Right cardiac atrium (tissue), 5 donors: ENCODE measurements around the gene CDKAL1. TPM values are rescaled to one million over a fixed set of nuclear protein-coding genes. Genes with fewer than 3 reads are reported as not detected.

Source experiments
- ATAC-seq, 2 donors: fragments of 200-7000 bp; cut with Tn5 transposase; one replicate each; pipeline versions ENCODE4 v1.8.0 to v1.9.1; 2020; ENCODE audit warnings: moderate library complexity in 2 of 2, mild to moderate bottlenecking in 1 of 2
- DNase-seq, 3 donors: peaks; one replicate each; pipeline ENCODE4 v3.0.0-alpha.2; 2020
- H3K27ac ChIP-seq: one replicate; pipeline ENCODE4 v1.5.1; 2013; ENCODE audit warnings: mild to moderate bottlenecking, low read length, control low read depth, moderate library complexity
- H3K27me3 ChIP-seq: one replicate; pipeline ENCODE4 v1.6.1; 2013; ENCODE audit not compliant: control insufficient read depth, insufficient read depth
- H3K4me1 ChIP-seq: one replicate; pipeline ENCODE4 v1.6.1; 2013; ENCODE audit warnings: low read length; ENCODE audit not compliant: control insufficient read depth, insufficient read depth
- H3K4me3 ChIP-seq: one replicate; pipeline ENCODE4 v1.5.1; 2013; ENCODE audit warnings: low read length, control low read depth
- H3K9me3 ChIP-seq: one replicate; pipeline ENCODE4 v1.6.1; 2013; ENCODE audit warnings: low read length; ENCODE audit not compliant: control insufficient read depth
- WGBS: extraction: QIAGEN DNeasy Blood & Tissue Kit; methylation state at CpG from one replicate; pipeline ENCODE4 v1.1.7; 2013; 5-methylcytosine and 5-hydroxymethylcytosine counted together
- intact Hi-C, 4 donors: fragments of 100-400 bp; cut with DNase I; formaldehyde crosslinking; loops; one replicate each; pipeline versions ENCODE4 v1.11.0 to v1.14.0; 2022 to 2023
- polyA plus RNA-seq: library from polyadenylated mRNA; stranded (reverse); fragments of 200-250 nt; gene quantifications from one replicate; pipeline ENCODE4 v1.2.3, GENCODE V29; 2013
- total RNA-seq, 4 donors: library from RNA; stranded (reverse); fragmentation: NEBNext Ultra II Directional; extraction: Animal tissue kit (Norgen Biotek cat#: 25700); gene quantifications; one replicate each; pipeline ENCODE4 v1.2.1, GENCODE V29; 2021
- donor health status: healthy with polysubstance abuse.
- donor health status: DM: no; HTN: yes; CAD: no.
- donor health status: DM: no; HTN: no; CAD: no.
- donor health status: DM: no; HTN: yes; CAD: no; lungs with severe emphysema.
- donor health status: DM: yes; HTN: yes; CAD: no.

The CDKAL1 gene
- total and polyA plus RNA-seq, 5 donors = 3.6 to 11.5 (median 10.8) TPM

DNA sequence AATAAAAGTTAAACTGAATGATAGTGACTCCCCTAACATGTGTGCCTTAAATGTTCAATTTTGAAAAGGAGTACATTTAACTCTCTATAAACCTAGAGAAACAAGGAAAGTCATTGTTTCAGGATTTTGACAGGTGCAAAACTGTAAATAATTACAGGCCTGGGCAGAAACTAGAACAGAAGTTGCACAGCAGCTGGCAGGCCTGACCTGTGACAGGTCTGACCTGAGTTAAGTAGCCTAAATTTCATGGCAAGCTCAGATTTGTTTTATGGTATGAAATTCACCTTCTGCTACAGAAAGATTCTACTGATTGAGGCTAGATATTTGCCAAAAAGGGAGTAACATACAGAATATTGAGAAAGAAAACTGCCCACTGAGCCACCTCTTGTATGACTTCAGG lies 166.1 kb downstream of the CDKAL1 start:
- no peak for ATAC-seq
- no peaks in the 10 kb centered on the region for H3K4me1 ChIP-seq
- no peak overlapping the region for H3K27ac ChIP-seq
- intact Hi-C loops = no loop called here
- no peak for DNase-seq
- H3K4me3 ChIP-seq = no peak overlapping the region
- H3K27me3 ChIP-seq = no peaks in the 10 kb centered on the region
- no peaks in the 10 kb centered on the region for H3K9me3 ChIP-seq

GRCh38 chr6:20702366-20702765 lies 168.1 kb downstream of the CDKAL1 start:
- 98% methylated on average over 13 of the region's 13 CpGs for WGBS
- peak in 1 of 3 donors; percentile 24 for DNase-seq
- no peak overlapping the region for H3K4me3 ChIP-seq
- ATAC-seq = no peak
- H3K9me3 ChIP-seq = no peaks in the 10 kb centered on the region
- H3K4me1 ChIP-seq = no peaks in the 10 kb centered on the region
- H3K27ac ChIP-seq = no peak overlapping the region
- intact Hi-C loops = no loop called here
- no peaks in the 10 kb centered on the region for H3K27me3 ChIP-seq

- no peak for ATAC-seq
Measured at GRCh38 chr6:20703049-20703448, 168.8 kb downstream of the CDKAL1 start.

GRCh38 chr6:20704325-20705025 lies 170.2 kb downstream of the CDKAL1 start:
- Histone ChIP-seq H3K4me1 (no peaks in the 10 kb centered on the region), H3K27me3 (no peaks in the 10 kb centered on the region), H3K27ac (no peak overlapping the region), H3K4me3 (no peak overlapping the region), H3K9me3 (no peaks in the 10 kb centered on the region)
- 94% methylated on average over 2 of the region's 2 CpGs for WGBS
- intact Hi-C loops = no loop called here
- DNase-seq (no peak), ATAC-seq (no peak)

More at GRCh38 chr6:20703049-20703448, 168.8 kb downstream of the CDKAL1 start:
- H3K27me3 ChIP-seq = no peaks in the 10 kb centered on the region
- intact Hi-C loops = no loop called here
- no peak overlapping the region for H3K27ac ChIP-seq
- no peak overlapping the region for H3K4me3 ChIP-seq
- DNase-seq = no peak
- 93% methylated on average over 3 of the region's 3 CpGs for WGBS
- H3K4me1 ChIP-seq = no peaks in the 10 kb centered on the region
- H3K9me3 ChIP-seq = no peaks in the 10 kb centered on the region

DNA sequence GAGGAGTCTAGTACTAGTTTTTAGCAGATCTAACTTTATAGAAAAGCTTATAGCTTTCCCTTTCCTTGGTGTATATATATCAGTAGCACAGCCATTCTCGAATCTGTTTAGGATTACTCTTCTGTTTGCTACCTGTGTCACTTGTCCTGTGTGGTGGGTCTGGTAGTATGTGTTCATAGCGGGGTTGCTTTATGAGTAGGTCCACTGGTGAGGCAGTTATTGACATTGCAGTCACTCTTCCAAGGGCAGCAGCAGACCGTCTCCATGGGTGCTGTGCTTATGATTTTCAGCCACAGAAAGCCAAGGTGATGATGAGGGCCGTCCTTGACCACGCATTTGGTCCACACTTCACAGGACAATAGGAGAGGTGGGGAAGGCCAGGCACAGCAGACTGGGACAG lies 171.5 kb downstream of the CDKAL1 start:
- no peak overlapping the region for H3K4me3 ChIP-seq
- no peaks in the 10 kb centered on the region for H3K9me3 ChIP-seq
- DNase-seq (no peak), ATAC-seq (peak in 1 of 2 donors; percentile 16)
- 81% methylated on average over 5 of the region's 5 CpGs for WGBS
- H3K27me3 ChIP-seq = no peaks in the 10 kb centered on the region
- no peak overlapping the region for H3K27ac ChIP-seq
- H3K4me1 ChIP-seq = no peaks in the 10 kb centered on the region
- intact Hi-C loops = no loop called here

DNA sequence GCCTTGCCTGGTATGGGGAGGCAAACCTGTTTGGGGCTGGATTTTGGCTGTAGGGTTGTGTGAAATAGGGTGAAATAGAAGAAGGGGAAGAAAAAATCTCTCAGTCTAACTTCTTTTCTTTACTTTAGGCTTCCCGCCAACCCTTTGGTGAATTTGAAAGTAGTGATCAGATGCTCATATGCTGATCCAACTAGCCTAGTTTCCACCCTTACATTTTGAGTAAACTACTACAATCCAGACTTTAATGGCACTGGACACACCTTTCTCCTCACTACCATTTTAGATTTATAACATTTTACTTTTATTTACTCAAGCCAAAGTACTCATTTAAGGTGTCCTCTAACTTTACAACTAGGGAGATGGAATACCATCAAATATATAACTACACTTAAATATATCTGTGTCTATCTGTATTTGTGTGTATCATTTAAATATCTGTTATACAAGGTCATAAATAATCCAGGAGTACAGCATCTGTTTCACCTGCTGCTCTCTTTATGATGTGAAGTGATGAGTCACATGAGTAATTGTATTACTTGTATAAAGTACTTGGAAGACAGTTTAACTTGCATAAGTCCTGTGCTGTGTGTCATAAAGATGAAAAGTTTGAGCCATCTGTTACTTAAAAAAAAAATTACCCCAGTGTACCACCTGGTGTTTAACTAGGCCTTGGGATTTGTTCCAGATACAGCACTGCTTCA lies 172.1 kb downstream of the CDKAL1 start:
- DNase-seq (no peak), ATAC-seq (no peak)
- no peaks in the 10 kb centered on the region for H3K4me1 ChIP-seq
- H3K27me3 ChIP-seq = no peaks in the 10 kb centered on the region
- no peak overlapping the region for H3K27ac ChIP-seq
- H3K9me3 ChIP-seq = no peaks in the 10 kb centered on the region
- H3K4me3 ChIP-seq = no peak overlapping the region
- WGBS = 98% methylated on average over 1 of the region's 1 CpG
- intact Hi-C loops = no loop called here

GRCh38 chr6:20706939-20707485 lies 172.8 kb downstream of the CDKAL1 start:
- Histone ChIP-seq H3K4me3 (no peak overlapping the region), H3K4me1 (no peaks in the 10 kb centered on the region), H3K27ac (no peak overlapping the region), H3K27me3 (no peaks in the 10 kb centered on the region), H3K9me3 (no peaks in the 10 kb centered on the region)
- WGBS = 84% methylated on average over 2 of the region's 2 CpGs
- no peak for DNase-seq
- intact Hi-C loops = no loop called here
- ATAC-seq = no peak

- no peaks in the 10 kb centered on the region for H3K9me3 ChIP-seq
- DNase-seq (no peak), ATAC-seq (no peak)
- intact Hi-C loops = no loop called here
- no peak overlapping the region for H3K27ac ChIP-seq
- no peaks in the 10 kb centered on the region for H3K27me3 ChIP-seq
- WGBS = 96% methylated on average over 2 of the region's 2 CpGs
- no peak overlapping the region for H3K4me3 ChIP-seq
- H3K4me1 ChIP-seq = no peaks in the 10 kb centered on the region
Measured at GRCh38 chr6:20707870-20708269, 173.6 kb downstream of the CDKAL1 start.

DNA sequence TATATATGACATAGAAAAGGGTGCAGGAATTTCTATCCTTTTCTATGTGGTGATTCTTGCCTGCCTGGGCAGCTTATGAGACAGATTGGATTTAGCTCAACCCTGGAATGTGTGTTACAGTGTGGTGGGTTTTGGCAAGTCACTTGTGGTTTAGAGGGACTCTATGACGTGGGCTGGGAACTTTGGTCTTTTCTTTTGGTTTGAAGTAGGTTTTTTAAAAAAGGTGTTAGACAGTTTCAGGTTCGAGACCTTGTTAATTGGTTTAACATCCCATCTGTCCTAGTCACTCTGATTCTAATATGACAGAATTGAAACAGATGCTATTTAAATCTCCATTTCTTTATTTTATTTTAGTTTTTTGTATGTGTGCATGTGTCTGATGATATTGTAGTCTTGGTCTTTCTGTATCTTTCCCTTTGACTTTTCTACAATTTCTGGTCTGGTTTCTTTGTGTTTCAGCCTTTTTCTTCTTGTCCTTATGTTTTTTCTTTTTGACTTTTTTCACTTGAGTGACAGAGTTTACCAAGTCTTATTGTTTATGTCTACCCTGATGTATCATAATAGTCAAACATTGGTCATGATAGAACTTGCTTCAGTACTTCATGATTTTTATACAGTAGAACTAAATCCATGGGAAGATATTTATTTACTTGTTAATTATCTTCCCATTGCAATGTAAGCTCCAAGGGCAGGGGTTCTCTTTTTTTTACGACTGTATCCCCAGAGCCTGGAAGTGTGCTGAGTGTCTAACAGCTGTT lies 174.3 kb downstream of the CDKAL1 start:
- Histone ChIP-seq H3K4me3 (no peak overlapping the region), H3K27me3 (no peaks in the 10 kb centered on the region), H3K9me3 (no peaks in the 10 kb centered on the region), H3K27ac (no peak overlapping the region), H3K4me1 (no peaks in the 10 kb centered on the region)
- 90% methylated on average over 3 of the region's 3 CpGs for whole genome bisulfite sequencing
- intact Hi-C loops = no loop called here
- DNase-seq = no peak
- no peak for ATAC-seq

DNA sequence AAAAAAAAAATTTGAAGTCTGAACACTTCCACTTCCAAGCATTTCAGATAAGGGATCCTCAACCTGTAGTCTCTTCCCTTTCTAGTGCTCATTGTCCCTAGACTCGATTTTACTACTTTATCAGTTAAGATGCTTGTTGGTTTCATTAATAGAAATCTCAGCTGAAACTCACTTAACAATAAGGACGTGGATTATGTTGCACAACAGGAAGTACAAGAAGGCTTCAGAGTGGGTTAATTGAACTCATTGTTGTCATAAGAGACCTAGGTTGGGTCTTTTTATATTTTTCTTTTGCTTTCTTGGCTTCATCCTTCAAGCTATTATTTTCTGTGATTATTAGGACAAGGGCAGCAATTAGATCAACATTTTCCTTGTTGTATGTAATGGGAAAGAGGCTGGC lies 175.2 kb downstream of the CDKAL1 start:
- whole genome bisulfite sequencing = 54% methylated on average over 2 of the region's 2 CpGs
- intact Hi-C loops = no loop called here
- Histone ChIP-seq H3K27me3 (no peaks in the 10 kb centered on the region), H3K4me3 (no peak overlapping the region), H3K27ac (no peak overlapping the region), H3K9me3 (no peaks in the 10 kb centered on the region), H3K4me1 (no peaks in the 10 kb centered on the region)
- ATAC-seq (no peak), DNase-seq (no peak)

DNA sequence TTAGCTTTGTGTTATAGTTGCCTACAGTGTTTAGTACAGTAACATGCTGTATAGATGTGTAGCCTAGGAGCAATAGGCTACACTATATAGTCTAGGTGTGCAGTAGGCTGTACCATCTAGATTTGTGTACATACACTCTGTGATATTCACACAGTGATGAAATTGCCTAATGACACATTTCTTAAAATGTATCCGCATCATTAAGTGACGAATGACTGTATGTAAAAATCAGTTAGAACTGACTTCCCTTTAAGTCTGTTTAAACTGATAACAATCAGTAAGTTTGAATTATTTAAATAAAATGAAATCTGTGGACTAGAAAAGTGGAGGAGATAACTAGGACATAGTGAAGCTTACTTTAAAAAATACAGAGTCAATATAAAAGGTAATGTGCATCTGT lies 176.1 kb downstream of the CDKAL1 start:
- WGBS = 97% methylated on average over 2 of the region's 2 CpGs
- no peak for DNase-seq
- no peaks in the 10 kb centered on the region for H3K4me1 ChIP-seq
- H3K27me3 ChIP-seq = no peaks in the 10 kb centered on the region
- H3K27ac ChIP-seq = no peak overlapping the region
- no peak overlapping the region for H3K4me3 ChIP-seq
- intact Hi-C loops = no loop called here
- H3K9me3 ChIP-seq = no peaks in the 10 kb centered on the region
- no peak for ATAC-seq
